NCI-H1930 (cell line): Measurements from ENCODE around the gene SCN1A.
"Not testable (repeated sequence)": the region's sequence is repeated elsewhere in the genome, so short reads cannot be mapped to it uniquely, and the experiment has no call there.

ENCODE experiments used
- DNase-seq, 2 experiments: peaks; one replicate each; lab custom pipeline; 2025; lab: John Stamatoyannopoulos, UW

The SCN1A gene

DNA sequence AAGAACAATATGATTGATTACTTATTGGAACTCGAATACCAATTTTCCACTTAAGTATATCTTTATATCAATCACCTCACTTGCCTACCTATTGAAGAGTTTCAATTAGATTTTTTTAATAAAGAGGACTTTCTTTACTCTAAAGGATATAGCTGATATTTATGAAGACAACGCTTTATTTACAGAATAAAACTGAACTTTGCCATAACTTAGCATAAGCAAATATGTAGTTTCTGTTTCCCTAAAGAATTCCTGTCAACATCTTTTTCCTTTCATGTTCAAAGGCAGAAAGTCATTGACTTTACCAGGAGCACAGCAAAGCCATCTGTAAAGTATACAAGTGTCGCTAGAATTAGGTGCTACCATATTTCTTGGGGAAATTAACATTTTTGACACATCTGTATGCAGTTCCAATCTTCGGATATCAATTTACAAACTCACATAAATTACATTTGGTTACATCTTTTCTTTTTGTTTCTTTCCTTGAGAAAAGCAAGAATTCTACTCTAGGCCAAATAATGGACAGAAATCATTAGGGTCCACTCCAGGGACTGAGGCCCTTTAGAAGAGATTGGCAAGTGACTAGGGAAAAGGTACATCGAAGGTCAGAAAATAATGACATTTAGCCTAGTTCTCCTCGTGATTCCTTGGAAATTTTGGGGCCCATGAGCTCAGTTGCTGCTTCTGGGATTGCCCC is 7.5 kb upstream of the SCN1A start:
- DNase-seq: no peak

DNA sequence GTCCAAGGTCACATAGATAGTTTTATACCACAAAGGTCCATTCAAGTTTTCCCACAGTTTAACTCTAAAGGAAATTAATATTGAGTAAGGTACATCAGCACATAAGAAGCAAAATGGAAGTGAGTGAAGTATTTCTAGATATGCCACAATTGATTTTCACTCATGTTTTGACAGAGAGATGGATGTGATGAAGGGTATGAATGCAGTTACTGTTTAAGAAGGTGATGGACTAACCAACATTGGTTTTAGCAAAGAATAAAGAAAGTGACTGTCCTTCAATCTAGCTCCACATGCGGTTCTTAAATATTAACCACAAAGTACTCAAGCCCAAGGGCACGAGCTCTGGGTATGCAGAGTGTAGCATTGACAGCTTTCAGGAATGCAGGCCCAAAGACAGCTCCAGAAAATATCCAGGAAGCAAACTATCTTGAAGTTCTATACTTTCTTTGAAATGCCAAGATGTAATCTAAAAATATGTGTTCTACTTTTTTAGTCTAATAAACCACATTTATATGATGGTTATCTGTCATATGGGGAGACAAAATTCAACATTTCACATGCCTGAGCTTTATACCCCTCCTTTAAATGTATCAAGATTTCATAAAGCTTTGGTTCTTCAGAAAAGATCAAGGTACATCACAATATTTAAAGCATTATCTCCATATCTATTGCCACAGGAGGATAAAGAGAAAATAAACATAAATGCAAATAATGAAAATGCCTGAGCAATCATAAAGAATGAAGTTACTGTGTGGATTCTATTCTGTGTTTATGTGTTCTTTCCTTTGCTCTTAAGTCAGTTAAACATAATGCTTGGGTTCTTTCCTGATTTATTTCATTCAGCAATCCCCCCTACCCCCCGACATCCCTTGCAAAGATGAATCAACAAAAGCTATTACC is 6.7 kb upstream of the SCN1A start:
- DNase-seq: no peak

DNA sequence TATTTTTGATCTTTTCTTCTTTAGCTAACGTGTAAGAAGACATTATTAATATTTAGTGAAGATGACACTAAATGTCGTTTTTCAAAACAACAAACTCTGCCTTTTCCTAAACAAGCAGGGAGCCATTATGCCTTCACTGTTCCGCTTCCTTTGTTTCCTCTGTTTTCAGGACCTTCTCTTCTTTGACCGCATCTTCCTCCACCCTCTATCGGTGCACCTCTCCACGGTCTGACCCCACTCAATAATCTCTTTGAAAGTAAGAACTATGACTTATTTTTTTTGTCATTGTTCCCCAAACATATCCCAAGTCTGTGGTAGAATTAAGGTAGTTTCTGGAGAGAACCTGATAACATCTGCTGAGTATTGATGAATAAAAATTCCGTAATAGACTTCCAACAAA is 5.8 kb upstream of the SCN1A start:
- no peak for DNase-seq

DNA sequence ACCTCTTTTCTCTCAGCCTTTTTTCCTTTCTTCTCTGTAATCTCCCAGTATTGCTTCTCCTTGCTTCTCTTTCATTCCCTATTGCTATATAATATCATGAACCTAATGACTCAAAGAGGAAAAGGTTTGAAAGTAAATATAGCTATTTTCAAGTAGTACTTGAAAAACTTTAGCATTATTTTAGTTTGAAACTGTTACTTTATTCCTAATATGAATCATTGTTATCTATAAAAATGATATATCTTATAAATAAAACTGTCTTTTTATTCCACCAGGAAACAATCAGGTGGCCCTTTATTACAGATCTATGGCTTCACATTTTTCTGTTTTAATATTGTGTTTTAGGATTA is 311 bp upstream of the SCN1A start:
- no peak for DNase-seq

DNA sequence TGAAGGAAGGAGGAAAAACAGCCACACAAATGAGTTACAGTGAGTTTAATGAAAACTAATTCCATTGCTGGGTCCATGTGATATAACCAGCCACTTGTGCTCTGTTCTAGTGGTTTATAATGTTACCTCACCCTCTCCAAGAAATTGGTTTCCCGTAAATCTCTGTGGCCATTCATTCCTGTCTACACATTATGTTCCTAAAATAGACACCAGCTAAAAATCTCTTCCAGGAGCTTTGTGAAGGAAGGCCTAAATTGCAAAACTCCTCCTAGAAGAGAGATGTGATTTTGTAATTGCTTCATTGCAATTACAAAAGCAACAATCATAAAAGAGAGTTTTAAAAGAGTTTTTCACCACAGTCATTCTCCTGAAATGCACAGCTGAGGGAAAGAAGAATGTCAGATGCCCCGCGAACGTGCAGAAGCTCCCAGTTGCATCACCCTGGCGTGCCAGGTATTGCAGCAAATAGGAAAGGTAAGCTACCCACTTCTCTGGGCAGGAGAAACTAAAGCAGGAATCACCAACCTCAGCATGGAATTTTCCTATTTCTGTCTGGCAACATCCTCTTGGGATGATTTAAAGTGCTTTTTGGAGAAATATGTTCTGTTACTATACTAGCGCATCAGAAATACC is 1.7 kb downstream of the SCN1A start:
- DNase-seq: no peak

DNA sequence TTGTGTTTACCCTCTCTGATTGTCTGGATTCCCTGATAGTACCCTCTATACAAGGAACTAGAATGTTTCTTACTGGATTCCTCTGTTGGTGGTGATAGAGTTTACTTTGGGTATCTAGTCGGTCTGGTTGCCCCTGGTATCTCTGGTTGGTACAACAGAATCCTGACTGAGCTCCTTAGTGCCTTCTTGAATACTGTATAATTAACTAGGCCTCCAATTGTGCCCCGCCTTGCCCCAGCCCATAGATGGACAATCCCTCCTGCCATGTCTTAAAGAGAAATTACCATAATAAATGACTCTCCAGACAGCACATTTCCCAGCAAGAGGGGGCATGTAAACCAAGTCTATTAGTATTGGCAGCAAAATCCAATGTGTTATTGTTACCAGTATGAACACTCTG is 2.3 kb downstream of the SCN1A start:
- DNase-seq: no peak

DNA sequence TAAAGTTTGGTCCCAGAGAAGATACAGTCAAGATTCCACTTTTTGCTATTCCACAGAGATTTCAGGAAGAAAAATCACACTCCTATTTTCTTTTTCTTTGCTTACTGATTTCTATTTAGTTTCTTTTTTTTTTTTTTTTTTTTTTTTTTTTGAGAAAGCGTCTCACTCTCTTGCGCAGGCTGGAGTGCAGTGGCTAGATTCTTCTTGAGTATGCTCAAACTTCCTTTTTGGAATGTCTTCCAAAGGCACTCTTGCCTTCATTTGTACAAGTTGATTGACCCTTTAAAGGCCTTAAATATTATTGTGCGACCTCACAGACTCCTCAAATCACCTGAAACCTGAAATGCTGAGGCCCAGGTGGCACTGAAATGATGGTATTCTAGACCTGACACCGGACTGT is 9.6 kb downstream of the SCN1A start:
- no peak for DNase-seq

DNA sequence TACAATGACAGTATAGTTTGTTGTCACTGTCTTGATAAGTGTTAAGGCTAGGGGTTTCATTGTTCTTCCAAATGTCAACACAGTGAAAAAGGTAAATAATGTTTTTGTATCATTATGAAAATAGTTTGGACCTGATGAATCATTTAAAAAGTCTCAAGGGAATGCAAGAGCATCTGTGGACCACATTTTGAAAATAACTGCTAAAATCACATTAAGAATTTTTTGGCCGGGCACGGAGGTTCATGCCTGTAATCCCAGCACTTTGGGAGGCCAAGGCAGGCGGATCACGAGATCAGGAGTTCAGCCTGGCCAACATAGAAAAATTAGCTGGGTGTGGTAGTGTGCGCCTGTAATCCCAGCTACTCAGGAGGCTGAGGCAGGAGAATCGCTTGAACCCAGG is 10.3 kb downstream of the SCN1A start:
- no peak for DNase-seq

DNA sequence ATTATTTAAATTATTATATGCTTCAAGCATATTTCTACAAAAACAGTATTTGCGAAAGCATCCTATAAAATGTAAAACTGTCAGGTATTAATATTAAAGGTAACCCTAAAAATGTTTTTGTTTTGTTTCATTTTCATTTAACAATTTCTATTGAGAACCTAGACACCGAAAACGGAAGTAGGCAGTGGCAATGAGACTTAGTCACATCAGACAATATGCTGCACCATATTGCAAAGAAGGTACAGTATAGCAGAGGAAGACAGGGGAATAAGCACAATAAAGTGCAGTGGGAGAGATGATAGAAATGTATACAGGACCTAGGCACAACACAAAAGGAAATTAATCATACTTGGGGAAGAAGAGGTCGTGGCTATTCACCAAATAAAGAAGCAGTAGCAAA is 12.2 kb downstream of the SCN1A start:
- DNase-seq: no peak

DNA sequence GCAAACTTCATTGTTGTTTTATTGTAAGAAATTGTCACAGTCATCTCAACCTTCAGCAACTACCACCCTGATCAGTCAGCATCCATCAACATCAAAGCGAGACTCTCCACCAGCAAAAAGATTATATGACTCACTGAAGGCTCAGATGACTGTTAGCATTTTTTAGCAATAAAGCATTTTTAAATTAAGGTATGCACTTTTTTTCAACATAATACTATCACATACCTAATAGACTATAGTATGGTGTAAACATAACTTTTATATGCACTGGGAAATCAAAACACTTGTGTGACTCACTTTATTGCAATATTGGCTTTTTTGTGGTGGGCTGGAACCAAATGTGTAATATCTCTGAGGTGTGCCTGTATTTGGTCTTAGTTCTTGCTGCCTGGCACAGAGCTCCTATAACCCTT is 15.6 kb downstream of the SCN1A start:
- no peak for DNase-seq

DNA sequence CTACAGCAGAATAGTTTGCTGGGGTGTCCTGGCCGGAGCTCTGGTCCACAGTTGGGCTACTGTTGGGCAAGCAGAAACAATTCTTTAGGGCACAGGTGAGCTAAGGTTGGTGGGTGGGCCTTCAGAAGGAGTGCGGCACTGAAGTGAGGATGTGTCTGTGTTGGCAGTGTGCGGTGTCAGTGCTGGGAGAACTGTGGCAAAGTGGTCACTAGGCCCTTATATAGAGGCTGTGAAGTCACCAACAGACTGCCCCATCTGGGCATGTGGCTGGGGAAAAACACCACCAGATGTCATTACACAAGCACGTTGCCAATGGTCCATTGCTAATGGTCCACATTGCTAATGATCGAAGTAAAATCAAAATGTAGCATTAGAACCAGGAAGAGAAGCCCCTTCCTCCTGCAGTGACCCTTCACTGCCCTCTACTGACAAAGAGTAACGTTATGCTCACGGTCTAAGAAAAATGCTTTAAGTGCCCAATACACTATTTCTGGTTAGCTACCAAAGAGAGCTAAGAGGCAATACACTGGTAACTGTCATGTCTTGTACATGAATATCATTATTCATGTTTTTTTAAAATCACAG is 21.3 kb downstream of the SCN1A start:
- no peak for DNase-seq

DNA sequence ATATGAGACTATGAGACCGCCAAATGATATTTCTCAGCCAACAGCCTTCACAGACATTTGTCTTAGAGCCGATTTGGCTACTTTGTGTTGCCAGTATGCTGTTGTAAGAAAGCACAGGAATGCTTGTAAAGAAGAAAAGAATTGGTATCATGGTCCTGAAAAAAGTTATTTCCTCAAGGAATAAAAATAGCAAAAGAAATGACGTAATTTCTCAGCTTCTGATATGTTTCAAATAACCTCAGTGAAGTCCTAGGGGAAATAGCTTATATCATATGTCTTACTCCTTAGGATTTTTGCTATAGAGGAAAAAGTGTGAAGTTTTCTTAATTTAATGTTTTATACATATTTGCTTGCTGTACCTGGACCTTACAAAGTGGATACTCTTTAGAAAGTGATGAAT is 23.0 kb downstream of the SCN1A start:
- no peak for DNase-seq

DNA sequence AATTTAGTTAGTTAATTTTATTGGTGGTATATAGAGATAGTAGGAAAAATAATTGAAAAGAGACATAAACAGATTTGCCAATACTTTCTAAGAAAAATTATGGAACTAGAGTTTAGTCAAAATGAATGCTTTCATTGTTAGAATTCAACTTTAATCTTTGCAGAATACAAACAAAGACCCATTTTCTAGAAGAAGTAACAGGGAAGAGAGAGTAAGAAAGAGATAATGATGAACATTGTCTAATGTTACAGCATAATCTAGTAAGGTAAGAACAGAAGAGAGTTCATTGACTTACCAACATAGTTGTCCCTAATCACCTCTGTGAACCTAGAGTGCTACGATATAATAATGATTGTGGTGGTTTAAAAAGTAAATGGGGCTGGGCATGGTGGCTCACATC is 23.7 kb downstream of the SCN1A start:
- DNase-seq: no peak

DNA sequence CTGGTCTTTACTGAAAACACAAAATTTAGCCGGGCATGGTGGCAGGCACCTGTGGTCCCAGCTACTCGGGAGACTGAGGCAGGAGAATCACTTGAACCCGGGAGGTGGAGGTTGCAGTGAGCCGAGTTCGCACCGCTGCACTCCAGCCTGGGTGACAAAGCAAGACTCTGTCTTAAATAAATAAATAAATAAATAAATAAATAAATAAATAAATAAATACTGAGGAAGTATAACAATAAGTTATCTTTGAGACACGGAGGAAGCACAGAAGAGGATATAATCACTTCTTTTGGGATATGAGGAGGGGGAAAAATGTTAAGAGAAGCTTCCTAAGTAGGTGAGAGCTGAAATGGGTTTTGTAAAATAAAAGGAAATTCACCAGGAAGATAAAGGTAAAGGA is 24.5 kb downstream of the SCN1A start:
- DNase-seq: not testable (repeated sequence)

DNA sequence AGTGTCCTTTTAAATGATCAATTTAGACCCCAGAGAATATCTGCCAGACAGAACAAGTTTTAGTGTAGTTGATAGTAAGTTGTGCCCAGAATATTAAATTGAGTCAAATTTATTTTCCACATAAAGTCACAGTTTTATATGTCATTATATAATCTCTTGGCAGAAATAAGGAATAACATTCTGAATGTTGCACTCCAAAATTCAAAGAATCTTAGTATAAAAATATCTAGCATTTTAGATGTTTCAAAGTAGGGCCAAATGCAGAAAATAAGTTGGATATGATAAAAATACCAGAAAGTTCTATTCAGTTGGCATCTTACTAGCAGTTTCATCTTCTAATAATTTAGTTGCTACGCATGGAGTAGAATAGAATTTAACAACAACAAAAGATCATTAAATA is 33.5 kb downstream of the SCN1A start:
- DNase-seq: no peak

DNA sequence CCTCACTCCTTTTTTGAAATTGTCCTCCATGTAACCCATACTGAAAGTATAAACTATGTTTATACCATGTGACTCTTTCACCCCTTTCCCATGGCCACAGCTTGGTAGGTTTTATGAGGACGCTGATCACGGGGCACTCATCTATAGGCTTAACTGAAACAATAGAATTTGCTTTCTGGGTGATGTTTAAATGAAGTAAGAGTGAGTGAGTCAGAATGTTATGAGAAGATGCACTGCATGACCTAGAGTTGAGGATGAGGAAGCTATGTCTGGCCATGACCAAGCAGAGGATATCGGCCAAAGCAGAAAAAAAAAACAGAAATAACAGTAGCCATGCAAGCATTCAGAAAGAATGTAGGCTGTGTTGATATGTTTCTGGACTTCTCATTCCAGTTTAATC is 34.9 kb downstream of the SCN1A start:
- DNase-seq: no peak

DNA sequence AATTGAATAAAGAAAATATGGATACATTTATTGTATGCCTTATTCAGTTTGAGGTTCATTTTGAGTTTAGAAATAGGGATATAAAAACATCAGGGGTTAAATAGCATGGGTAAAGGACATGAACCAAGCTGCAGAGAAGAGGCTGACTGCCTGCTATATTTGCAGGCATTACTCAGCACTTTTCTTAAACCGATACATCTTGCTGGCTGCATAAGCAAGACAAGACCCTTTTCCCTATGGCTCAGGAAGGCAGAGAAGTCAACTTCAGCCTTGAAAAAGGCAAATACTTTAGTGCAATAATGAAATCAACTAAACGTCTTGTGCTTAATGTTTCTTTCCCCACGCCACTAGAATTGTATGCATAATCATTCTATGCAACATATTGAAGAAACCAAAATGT is 36.4 kb downstream of the SCN1A start:
- DNase-seq: no peak

DNA sequence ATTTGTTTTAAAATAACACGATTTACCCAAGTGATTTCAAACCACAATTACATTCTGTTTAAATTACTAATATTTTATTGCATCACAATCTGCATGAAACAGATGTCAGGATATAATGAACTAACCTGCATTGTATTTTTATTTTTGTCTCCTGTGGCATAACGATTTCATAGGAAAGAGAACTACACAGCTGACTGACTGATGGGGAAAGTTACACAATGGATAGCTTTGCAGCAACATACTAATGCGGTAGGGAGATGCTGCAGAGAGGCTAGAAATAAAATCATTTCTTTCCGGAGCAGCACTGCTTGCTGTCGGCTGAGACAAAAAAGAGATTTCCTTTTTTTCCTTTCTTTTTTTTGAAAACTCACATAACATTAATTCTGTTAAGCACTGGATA is 36.9 kb downstream of the SCN1A start:
- no peak for DNase-seq

DNA sequence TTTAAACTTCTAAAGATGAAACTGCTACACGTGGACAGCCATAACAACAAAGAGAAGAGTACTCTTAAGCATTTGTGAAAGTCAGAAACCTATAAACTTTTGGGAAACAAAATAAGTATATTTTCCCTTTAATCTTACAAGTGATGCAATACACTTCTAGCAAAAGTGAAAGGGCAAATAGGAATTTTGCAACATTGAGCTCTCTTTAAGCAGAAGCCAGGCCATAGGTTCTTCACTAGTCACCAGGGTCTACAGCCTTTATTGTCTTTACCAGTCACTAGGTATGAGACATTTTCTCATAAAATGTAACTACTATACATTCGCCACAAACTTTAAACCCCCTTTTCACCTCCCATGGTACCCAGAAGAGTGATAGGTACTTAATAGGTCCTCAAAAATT is 37.5 kb downstream of the SCN1A start:
- DNase-seq: no peak

DNA sequence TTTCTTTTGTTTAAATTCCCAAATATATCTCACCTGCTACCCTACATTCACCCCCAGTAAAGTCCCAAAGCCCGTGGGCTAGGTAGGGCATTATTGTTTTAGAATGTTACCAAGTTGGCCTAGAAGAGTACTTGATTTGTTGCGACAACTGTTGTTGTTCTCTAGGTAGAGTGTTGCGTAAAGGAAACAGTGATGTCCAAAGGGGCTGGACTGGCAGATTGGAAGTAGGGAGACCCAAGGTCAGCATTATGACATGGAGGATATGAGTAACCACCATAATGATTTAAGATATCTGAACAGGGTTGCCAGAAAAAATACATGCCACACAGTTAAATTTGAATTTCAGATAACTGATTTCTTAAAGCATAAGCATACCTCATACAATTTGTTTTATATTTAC is 39.2 kb downstream of the SCN1A start:
- no peak for DNase-seq

DNA sequence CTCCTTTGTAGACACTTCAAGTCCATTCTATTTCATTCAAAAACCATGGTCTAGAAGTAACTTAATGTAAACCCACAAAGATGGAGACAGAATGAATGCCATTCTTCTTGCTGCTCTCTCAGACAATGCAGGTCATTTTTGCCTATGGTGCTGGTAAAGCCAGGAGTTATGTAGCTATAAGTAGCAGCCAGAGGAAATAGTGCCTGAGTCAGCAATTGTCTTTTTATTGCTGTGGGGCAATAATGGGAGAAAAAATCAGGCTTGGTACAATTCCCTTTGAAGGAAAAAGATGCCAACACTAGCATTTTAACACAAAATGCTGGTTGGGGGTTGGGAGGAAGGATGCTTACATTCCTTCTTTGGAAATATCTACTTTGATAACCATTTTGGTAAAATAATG is 43.5 kb downstream of the SCN1A start:
- no peak for DNase-seq

DNA sequence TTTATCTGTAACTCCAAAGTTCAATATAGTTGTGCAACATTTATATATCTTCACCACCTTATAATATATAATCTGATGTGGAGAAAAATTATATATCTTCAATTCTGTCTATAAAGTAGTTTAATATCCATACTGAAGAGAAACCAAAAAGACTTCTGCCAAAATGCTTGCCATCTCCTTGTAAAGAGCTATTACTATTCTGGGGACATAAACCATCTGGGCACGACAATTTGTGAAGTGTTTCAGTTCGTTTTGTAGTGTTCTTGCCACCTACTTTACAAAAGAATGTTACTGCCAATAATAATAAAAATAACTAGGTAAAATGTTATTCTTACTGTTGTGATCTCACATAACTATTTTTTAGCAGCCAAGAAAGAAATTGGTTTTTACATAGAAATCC is 45.1 kb downstream of the SCN1A start:
- no peak for DNase-seq

DNA sequence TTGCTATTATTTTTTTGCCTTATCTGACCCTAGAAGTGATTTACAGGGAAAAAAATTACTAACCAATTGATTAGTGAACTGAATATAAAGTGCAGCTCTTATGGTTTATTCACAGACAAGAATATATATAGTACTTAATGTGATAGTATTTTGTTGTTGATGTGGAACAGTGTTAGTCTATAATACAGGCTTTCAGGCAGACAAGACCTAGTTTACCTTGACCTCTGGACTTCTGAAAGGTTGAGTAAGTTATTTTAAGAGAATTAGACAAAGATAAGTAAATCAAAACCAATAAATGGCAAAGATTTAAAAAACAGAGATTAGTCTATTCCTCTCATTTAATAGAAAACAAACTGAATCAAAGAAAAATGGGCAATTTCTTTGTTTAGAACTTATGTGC is 46.0 kb downstream of the SCN1A start:
- no peak for DNase-seq
